Measurements from ENCODE around the gene IL25.

Gene IL25

DNA sequence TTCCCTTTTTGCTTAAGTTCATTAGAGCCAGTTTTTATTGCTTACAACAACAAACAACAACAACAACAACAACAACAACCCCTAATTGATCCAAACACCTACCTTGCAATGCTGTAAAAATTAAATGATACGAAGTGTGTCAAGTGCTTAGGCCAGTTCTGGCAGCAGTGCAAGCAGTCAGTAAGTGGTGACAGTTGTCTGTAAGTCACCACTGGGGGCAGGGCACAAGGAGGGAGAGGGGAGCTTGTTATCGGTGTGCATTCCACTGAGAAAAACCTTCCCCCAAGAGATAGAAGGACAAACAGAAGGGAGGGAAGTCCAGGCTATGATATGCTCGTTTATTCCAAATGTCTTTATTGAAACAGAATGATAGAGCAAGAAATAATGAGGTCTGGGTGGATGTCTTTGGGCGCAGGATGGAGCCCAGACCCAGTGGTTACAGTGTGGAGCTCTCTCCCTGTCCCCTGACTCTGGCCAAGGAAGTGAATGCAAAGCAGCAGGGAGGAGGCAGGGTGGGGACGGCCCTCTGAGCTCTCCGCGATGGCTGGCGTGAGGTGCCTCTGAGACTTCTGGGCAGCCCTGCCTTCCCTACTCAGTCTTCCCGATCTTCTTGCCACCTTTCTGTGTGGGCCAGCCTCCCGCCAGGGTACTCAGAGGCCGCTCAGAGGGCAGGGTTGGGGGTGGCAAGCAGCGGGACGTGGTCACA is 26.5 kb upstream of the IL25 start:
- TF ChIP-seq, protein P1, sequence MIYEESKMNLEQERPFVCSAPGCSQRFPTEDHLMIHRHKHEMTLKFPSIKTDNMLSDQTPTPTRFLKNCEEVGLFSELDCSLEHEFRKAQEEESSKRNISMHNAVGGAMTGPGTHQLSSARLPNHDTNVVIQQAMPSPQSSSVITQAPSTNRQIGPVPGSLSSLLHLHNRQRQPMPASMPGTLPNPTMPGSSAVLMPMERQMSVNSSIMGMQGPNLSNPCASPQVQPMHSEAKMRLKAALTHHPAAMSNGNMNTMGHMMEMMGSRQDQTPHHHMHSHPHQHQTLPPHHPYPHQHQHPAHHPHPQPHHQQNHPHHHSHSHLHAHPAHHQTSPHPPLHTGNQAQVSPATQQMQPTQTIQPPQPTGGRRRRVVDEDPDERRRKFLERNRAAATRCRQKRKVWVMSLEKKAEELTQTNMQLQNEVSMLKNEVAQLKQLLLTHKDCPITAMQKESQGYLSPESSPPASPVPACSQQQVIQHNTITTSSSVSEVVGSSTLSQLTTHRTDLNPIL (CRISPR knock-in tag; IDR thresholded peaks at IDR 0.05; ENCODE audit: low read depth): no peak
- TF ChIP-seq OSR1 (CRISPR knock-in tag; IDR thresholded peaks at IDR 0.05): no peak
- no peak for TF ChIP-seq ISL1 (CRISPR knock-in tag; IDR thresholded peaks at IDR 0.05)
- TF ChIP-seq BACH2 (CRISPR knock-in tag; IDR thresholded peaks at IDR 0.05; ENCODE audit: borderline replicate concordance): no peak
- no peak for TF ChIP-seq ZNF8 (CRISPR knock-in tag; IDR thresholded peaks at IDR 0.05)
- no peak for TF ChIP-seq CSDC2 (CRISPR knock-in tag; IDR thresholded peaks at IDR 0.05)
- no peak for TF ChIP-seq ARNTL (CRISPR knock-in tag; IDR thresholded peaks at IDR 0.05; ENCODE audit: borderline replicate concordance, low read depth)
- no peak for TF ChIP-seq ESRRG (CRISPR knock-in tag; IDR thresholded peaks at IDR 0.05)
- TF ChIP-seq PPARA (CRISPR knock-in tag; IDR thresholded peaks at IDR 0.05; ENCODE audit: borderline replicate concordance): no peak
- no peak for TF ChIP-seq ZFP30 (CRISPR knock-in tag; IDR thresholded peaks at IDR 0.05)
- no peak for TF ChIP-seq TOX (CRISPR knock-in tag; IDR thresholded peaks at IDR 0.05; ENCODE audit: borderline replicate concordance)
- TF ChIP-seq ZC3H10 (CRISPR knock-in tag; IDR thresholded peaks at IDR 0.05): no peak
- TF ChIP-seq ZFP3 (CRISPR knock-in tag; IDR thresholded peaks at IDR 0.05): no peak
- TF ChIP-seq, protein P2, sequence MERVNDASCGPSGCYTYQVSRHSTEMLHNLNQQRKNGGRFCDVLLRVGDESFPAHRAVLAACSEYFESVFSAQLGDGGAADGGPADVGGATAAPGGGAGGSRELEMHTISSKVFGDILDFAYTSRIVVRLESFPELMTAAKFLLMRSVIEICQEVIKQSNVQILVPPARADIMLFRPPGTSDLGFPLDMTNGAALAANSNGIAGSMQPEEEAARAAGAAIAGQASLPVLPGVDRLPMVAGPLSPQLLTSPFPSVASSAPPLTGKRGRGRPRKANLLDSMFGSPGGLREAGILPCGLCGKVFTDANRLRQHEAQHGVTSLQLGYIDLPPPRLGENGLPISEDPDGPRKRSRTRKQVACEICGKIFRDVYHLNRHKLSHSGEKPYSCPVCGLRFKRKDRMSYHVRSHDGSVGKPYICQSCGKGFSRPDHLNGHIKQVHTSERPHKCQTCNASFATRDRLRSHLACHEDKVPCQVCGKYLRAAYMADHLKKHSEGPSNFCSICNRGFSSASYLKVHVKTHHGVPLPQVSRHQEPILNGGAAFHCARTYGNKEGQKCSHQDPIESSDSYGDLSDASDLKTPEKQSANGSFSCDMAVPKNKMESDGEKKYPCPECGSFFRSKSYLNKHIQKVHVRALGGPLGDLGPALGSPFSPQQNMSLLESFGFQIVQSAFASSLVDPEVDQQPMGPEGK (CRISPR knock-in tag; IDR thresholded peaks at IDR 0.05; ENCODE audit: borderline replicate concordance): no peak
- TF ChIP-seq TCF4 (CRISPR knock-in tag; IDR thresholded peaks at IDR 0.05; ENCODE audit: borderline replicate concordance): no peak
- TF ChIP-seq RARB (CRISPR knock-in tag; IDR thresholded peaks at IDR 0.05): no peak
- no peak for TF ChIP-seq SNAI2 (CRISPR knock-in tag; IDR thresholded peaks at IDR 0.05)
- no peak for ATAC-seq

DNA sequence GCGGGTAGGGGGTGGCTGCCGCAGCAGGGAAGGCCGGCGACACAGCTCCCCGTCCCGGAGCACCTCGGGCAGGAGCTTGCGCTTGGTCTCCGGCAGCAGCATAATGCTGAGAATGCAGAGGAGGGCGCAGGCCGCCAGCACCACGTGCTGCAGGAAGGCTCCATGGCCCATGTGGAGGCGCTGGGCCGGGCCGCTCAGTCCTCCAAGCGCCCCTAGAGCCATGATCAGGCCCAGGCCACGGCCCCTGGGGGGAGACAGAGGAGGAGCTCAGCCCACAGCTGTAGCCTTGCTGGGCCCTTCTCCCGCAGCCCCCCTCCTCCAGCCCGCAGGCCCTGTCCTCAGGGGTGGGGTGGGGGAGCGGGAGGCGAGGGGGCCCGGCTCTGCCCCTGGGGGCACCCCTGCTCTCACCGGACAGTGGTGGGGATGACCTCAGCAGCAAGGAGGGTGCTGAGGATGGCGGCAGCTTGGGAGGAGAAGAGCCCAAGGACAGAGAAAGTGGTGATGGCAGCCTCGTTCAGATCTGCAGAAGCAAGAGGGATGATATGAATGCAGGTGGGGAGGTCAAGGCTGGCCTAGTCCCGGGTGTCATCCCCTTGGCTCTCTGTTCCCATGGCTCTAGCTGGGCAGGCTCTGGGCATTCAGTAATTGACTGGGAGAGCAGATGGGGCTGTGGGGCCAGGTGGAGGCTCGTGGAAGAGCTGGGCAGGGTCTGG is 25.8 kb upstream of the IL25 start:
- no peak for ATAC-seq
- TF ChIP-seq PPARA (CRISPR knock-in tag; IDR thresholded peaks at IDR 0.05; ENCODE audit: borderline replicate concordance): no peak
- no peak for TF ChIP-seq ISL1 (CRISPR knock-in tag; IDR thresholded peaks at IDR 0.05)
- TF ChIP-seq ZC3H10 (CRISPR knock-in tag; IDR thresholded peaks at IDR 0.05): no peak
- TF ChIP-seq, protein P3, sequence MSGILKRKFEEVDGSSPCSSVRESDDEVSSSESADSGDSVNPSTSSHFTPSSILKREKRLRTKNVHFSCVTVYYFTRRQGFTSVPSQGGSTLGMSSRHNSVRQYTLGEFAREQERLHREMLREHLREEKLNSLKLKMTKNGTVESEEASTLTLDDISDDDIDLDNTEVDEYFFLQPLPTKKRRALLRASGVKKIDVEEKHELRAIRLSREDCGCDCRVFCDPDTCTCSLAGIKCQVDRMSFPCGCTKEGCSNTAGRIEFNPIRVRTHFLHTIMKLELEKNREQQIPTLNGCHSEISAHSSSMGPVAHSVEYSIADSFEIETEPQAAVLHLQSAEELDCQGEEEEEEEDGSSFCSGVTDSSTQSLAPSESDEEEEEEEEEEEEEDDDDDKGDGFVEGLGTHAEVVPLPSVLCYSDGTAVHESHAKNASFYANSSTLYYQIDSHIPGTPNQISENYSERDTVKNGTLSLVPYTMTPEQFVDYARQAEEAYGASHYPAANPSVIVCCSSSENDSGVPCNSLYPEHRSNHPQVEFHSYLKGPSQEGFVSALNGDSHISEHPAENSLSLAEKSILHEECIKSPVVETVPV (CRISPR knock-in tag; IDR thresholded peaks at IDR 0.05): no peak
- TF ChIP-seq, protein P2 (CRISPR knock-in tag; IDR thresholded peaks at IDR 0.05; ENCODE audit: borderline replicate concordance): no peak
- no peak for TF ChIP-seq ESRRG (CRISPR knock-in tag; IDR thresholded peaks at IDR 0.05)
- TF ChIP-seq, protein P4, sequence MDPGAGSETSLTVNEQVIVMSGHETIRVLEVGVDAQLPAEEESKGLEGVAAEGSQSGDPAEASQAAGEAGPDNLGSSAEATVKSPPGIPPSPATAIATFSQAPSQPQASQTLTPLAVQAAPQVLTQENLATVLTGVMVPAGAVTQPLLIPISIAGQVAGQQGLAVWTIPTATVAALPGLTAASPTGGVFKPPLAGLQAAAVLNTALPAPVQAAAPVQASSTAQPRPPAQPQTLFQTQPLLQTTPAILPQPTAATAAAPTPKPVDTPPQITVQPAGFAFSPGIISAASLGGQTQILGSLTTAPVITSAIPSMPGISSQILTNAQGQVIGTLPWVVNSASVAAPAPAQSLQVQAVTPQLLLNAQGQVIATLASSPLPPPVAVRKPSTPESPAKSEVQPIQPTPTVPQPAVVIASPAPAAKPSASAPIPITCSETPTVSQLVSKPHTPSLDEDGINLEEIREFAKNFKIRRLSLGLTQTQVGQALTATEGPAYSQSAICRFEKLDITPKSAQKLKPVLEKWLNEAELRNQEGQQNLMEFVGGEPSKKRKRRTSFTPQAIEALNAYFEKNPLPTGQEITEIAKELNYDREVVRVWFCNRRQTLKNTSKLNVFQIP (CRISPR knock-in tag; IDR thresholded peaks at IDR 0.05; ENCODE audit: borderline replicate concordance, low read depth): no peak
- no peak for TF ChIP-seq TOX (CRISPR knock-in tag; IDR thresholded peaks at IDR 0.05; ENCODE audit: borderline replicate concordance)
- no peak for TF ChIP-seq GLIS3 (CRISPR knock-in tag; IDR thresholded peaks at IDR 0.05)
